Ammon's horn (tissue), 1 donor: ENCODE measurements around the gene GALNT1.

Experiments
- DNase-seq: peaks from one replicate; pipeline ENCODE4 v3.0.0-alpha.2; 2016; ENCODE audit warnings: low spot score

GALNT1 gene

DNA sequence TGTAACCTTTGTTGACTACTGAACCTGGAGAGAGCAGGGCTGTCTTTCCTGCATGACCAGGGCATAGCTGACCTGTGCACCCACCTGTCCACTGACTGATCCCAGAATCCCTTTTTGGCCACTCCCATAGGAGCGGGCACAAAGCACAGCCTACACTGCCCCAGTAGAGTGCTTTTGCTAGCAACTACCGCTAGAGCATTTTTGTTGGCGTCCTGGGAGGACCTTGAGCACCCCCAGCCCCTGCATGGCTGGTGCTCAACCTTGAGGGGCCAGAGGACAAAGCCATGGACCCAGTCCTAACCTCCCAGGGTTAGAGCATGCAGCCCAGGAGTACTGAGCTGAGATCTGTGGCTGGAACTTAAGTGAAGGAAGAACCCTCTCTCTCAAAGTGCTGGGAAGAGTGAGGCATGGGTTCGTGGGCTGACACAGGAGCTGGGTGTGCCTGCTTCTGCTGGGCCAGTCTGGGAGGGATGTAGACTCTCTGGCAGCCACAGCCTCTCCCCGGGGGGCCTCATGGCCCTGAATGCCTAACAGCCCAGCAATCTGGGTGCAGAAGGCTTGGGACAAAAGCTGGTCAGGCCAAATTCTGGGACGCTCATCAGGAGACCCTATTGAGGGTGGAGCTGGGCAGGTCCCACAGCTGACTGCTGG is 140.0 kb downstream of the GALNT1 start:
- DNase-seq = no peak

DNA sequence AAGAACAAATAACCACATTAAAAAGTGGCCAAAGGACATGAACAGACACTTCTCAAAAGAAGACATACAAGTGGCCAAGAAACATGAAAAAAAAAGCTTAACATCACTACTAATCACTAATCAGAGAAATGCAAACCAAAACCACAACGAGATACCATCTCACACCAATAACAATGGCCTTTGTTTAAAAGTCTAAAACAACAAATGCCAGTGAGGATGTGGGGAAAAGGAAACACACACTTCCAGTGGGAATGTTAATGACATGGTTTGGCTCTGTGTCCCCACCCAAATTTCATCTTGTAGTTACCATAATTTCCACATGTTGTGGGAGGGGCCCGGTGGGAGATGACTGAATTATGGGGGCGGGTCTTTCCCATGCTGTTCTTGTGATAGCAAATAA is 147.1 kb downstream of the GALNT1 start:
- DNase-seq = no peak

DNA sequence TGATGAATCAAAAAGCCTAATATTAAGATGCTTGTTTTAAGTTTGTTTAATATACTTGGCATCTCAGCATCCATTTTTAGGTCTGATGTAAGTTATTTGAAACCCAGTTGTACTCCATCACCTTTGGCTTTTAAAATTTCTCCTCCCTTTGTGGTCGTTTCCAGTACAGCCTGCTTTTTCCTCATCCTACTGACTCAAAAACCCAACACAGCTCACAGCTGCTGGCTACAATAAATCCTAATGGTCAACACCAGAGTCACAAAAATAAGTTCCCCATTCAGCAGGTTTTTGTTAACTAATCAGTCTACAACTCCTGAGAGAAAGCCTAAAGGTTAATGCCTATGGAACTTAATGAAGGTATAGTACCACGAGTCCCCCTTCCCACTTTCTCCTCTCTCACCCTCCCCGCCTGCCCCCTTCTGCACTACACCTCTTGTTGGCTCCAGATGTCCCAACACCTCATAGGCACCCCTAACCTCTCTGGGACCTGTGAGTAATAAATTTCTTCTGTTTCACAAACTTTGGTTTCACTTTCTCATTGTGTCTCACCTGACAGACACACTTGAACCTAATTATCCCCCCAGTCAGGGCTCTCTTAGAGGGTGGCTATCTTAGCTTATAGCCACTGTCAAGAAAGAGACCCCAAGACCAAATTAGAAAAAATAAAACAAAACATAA is 148.6 kb downstream of the GALNT1 start:
- no peak for DNase-seq

DNA sequence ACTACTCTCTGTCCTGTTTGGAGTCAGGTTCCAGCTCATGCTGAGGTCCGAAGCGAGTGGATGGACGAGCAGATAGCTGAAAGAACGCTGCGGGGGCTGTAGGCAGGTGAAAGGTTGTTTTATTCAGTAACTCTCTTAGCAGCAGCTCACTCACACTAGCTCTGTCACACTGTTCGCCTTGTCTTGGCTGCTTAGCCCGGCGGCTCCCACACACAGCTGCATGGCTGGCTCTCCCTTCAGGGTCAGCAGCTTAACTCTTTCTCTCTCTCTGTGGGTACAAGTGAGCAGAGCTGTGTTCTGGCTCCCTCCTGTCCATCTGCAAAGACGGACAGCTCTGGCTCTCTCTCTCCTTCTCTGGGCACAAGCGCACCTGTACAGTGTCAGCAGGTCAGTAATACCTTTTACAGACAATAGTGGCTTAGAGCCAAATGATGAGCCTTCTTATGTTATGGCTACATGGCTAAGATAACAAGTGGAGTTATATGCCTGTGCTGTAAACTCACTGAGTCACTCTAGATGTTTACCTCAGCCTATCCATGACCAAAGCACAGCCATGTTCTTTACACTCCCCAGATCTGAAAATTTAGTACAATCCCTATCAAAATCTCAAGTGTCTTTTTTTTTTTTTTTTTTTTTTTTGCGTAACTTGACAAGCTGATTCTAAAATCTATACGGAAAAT is 149.3 kb downstream of the GALNT1 start:
- DNase-seq = peak; percentile 37

DNA sequence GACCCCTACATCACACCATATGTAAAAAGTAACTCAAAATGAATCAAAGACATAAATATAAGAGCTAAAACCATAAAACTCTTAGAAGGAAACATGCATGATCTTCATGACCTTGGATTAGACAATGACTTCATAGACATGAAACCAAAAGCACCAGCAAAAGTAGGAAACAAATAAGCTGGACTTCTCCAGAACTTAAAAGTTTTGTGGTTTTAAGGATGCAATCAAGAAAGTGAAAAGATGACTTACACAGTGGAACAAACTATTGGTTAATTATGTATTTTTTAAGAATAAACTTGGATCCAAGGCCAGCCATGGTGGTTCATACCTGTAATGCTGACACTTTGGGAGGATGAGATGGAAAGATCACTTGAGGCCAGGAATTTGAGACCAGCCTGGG is 150.2 kb downstream of the GALNT1 start:
- no peak for DNase-seq

DNA sequence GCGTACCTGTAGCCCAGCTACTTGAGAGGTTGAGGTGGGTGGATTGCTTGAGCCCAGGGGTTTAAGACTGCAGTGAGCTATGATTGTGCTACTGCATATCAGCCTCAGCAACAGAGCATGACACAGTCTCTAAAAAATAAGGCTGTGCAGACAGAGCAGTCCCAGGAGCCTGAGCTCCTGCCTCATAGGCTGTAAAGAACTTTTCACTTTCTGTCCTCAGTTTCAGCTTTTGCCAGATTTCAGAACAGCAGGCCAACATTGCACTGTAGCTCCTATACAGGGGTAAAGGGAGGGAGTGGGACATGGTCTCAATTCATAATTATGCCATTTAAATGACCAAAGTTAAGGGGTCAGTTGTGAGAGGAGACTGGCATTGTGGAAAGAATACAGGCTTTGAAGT is 150.6 kb downstream of the GALNT1 start:
- no peak for DNase-seq

DNA sequence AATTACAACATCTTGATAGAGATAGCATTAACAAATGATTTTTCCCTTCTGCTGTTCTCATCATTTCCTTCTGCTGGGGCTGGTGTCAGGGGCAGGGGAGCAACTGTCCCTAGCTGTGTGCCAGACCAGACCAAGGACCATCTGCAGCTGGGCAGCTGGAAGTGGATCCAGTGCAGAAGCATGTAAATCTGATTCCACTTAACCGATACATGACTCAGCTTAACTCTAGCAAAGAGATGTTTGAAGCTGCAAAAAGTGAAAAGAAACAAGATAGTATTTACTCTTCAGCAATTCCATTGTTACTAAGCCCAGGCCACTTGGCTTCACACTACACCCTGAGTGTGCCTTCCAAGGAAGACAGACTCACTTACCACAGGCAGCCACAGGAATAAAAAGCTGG is 151.1 kb downstream of the GALNT1 start:
- no peak for DNase-seq

DNA sequence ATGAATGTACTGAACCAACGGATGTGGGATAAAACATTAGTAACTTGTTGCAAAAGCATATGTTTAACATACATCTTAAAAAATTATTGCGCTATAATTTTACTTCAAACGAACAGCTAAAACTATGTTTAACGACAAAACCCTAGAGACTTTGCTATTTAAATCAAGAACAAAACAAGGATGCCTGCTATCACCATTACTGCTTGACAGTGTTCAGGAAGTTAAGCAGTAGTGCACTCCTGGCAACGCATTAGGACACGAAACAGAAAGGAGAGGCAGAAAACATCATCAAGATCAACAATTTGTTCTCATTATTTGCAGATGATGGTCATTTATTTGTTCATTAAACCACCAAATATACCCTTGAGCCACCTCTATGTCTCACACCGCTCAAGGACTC is 151.9 kb downstream of the GALNT1 start:
- no peak for DNase-seq

DNA sequence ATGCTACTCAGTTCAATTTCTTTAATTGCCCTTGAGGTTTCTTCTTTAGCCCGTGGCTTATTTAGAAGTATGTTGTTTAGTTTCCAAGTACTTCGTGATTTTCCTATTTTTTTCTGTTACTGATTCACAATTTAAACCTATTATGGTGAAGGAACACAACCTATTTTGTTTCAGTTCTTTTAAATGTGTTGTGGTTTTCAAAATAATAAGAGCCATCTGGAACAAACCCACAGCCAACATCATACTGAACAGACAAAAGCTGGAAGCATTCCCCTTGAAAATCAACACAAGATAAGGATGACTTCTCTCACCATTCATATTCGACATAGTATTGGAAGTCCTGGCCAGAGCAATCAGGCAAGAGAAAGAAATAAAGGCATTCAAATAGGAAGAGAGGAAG is 155.2 kb downstream of the GALNT1 start:
- no peak for DNase-seq

DNA sequence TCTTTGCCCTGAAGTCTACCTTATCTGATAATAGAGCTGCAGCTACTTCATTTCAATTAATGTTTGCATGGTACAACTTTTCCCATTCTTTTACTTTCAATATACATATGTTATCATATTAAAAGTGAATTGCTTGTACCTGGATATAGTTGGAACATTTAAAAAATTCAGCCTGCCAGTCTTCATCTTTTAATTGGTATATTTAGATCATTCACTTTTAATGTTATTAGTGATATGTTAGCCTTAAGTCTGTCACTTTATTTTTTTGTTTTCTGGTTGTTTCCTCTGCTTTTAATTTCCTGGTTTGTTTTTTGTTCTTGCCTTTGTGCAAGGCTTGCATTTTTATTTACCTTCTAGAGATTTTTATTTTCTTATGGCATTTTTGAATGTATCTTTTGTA is 158.2 kb downstream of the GALNT1 start:
- no peak for DNase-seq

DNA sequence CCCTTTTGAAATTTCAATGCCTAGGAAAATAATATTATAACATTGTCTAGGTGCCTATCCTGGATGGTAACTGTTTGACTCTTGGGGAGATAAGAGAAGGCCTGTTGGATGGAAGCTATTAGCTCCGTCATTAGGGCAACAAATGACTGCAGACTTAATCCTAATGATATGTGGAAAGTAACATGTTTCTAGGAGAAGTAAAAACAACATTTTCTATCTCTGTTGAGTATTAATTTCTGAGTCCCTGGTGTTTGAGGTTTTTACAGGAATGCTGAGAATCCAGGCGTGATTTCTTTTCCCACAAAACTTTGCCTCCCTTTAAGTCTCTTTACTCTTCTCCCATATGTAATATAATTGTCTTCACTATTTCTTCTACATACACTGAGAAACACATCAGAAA is 159.1 kb downstream of the GALNT1 start:
- no peak for DNase-seq

DNA sequence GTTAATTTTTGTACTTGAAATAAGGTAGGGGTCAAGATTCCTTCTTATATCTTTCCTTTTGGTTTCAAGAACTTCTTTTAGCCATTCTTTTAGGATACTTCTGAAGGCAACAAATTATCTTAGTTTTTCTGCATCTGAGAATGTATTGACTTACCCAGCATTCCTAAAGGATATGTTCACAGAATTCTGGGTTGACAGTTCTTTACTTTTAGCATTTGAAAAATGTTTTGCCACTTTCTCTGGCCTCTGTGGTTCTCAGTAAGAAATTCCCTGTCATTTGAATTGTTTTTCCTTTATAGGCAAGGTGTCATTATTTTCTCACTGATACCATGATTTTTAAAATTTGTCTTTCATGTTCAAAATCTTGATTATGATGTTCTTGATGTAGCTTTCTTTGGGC is 162.4 kb downstream of the GALNT1 start:
- DNase-seq = no peak

DNA sequence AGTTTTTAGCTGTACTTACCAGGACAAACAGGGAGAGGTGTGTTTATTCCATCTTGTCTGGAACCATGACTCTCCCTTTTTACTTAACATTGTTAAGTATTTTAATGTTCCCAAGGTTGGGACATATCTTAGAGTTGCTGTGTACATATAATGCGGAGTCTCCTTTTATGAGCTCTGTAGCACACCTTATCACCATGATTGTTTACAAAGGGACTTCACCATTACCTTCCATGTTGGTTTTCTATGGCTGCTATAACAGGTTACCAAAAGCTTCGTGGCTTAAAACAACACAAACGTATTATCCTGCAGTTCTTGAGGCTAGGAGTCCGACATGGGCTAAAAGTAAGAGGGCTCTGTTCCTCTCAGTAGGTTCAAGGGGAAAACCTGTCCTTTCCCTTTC is 164.3 kb downstream of the GALNT1 start:
- DNase-seq = no peak

DNA sequence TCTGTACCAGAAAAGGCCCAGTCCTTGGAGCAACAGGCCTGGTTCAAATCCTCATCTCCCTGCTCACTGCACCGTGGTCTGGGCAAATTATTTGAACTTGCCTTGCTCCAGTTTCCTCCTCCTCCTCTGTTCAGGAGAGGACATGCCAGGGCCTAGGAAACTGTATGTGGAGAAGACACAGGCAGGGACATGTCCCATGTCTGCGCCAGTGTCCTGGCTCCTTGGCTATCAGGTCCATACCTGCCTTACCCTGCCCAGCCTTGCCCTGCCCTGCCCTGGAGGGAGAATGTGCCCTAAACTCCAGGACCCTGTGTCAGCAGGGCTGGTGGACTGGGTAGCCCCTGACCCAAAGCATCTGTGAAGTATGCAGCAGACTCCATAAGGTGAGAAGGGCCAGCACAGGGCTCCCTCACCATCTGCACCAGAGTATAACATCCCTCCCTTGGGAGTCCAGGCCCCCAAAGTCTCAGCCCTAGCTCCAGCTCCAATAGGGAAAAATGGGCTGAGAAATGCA is 165.3 kb downstream of the GALNT1 start:
- no peak for DNase-seq

DNA sequence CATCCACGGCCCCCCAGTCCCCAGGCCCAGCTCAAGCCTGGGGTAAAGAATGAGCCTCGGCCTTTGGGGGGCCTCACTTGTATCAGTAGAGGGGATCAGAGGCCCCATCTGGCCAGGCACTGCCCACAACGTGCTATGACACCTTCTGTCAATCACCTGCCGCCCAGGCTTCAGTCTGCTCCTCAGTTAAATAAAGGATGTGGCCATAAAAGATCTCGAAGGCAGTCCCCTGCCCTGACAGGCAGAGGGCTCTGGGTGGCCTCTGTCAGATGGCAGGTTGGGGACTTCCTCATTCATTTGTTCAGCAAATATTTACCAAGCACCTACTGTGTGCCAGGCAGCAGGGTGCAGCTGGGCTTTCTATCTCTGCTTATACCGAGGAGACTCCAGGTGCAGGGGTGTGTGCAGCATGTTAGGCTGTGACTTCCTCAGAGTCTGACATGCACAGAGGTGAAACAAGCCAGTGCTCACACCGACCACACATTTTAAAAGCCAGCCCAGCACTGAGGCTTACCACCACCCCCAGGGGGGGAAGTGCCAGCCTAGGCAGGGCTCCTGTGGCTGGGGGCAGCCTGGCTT is 166.4 kb downstream of the GALNT1 start:
- no peak for DNase-seq

DNA sequence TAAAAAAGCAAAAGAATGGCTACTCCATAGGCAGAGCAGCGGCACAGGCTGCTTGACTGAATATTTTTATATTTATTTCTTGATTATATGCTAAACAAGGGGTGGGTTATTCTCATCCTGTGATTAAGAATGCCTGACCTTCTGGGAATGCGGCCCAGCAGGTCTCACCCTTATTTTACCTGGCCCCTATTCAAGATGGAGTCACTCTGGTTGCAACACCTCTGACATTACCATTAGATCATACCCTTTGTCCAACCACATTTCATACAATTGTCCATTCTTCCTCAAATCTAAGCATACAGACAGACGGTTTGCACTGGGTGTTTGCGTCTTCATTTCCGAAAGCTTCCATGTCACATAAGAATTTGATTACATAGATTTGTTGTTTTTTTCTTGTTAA is 168.2 kb downstream of the GALNT1 start:
- no peak for DNase-seq

DNA sequence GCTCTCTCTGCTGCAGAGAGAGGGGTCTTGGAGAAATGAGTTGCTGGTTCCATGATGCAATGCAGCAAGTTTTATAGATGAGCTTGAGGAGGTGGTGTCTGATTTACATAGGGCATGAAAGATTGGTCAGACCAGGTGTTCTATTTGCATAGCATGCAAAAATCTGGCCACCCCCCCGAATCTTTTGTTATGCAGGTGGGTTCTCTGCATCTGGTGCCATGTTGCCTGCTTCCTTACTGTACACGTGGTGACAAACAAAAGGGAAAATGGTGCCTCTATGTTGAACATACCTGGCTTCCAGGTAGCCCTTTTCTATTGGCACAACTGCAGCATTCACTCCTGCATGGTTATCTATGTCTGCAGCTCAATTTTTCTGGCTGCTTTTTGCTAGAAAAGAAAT is 169.4 kb downstream of the GALNT1 start:
- DNase-seq = no peak

DNA sequence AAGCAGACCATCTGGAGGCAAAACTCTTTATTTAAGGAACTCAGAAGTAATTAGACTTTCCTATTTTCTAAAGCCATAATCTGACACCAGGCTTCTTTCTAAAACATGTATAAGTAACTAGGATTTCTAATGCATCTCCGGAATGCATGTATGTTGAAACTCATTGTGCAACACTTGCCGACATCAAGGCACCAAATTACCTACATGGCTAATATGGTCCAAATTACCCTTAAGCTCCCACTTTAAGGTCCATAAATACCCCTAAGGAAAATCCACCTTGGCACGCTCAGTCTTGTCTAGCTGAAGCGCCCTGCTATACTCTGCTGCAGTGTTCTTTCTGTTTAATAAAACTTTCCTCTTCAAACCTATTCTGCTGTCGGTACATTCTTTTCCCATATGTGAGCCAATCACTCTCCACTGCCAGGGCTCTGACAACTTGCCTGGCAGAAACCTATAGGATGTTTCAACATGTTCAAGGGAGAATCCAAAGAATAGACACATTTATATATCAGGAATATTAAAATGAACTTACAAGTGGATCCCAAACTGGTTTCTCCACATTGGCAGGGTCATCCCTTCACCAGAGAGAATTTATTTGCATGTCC is 171.9 kb downstream of the GALNT1 start:
- DNase-seq = no peak

DNA sequence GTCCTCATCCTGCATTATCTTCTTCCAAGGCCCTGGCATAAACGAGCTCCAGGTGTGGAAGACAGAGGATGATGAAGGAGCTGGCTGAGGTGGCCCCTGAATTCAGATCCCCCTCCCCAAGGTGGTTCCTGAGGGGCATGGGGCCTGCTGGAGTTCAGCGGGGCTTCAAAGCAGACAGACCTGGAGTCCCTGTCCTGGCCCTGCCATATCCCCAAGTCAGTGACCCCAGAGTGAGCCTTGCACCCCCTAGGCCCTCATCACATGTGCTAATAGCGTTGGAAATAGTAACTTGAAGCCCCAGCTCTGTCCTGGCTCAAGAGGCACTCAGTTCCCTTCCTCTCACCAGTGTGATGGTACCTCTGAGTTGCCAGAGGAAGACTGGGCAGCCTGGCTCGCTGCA is 172.9 kb downstream of the GALNT1 start:
- no peak for DNase-seq

DNA sequence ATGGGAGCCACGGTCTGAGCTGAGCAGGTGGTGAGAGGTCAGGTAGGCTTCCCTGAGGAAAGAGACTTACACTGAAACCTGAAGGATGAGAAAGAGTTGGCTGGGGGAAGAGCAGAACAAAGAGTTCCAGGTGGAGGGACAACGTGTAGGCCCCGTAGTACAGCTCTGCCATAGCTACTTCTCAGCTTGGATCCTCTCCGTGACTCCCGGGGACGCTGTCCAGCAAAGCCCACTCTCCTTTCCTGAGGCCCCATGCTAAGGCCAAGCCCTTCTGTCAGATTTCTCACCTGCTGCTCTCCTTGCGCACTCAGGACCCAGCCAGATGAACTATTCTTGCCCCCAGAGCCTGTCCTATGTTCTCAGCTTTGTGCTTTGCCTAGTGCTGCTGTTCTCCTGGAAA is 173.8 kb downstream of the GALNT1 start:
- DNase-seq = no peak

DNA sequence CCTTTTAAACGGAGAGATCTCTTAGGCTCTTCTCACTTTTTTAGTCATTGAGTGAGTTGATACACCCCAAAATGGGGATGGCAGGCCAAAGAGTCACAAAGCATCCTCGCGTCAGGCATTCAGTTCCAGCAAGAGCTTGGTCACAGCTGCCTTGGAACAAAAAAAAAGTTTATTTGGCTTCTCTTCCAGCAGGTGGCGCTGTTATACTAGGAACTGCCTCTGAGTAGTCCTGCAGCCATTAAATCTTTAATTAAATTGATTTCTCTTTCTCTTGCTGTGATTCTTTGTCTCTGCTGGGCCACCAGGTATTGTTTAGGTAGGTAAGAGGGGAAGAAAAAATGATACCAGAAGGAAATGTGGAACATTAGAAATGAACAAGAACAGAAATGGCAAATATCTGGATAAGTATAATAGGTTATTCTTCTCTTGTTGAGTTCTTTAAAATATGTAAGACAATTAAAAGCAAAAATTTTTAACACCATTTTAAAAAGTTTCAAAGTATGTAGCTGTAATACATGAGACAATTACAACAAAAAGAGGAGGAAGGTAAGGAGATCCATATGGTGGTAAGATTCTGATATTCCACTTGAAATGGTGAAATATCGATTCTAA is 175.1 kb downstream of the GALNT1 start:
- DNase-seq = peak; percentile 76
